Measurements from ENCODE around the gene ELK4.

The ELK4 gene

GRCh38 chr1:205613854-205614412 lies 17.9 kb downstream of the ELK4 start:
- in situ Hi-C loops (cut with MboI; ENCODE audit: low pct_unique_long_range_greater_than_20kb, low sequenced_read_pairs, unreplicated experiment), result no loop called here
- no peak for DNase-seq (ENCODE audit: low spot score)
- no peak for TF ChIP-seq CTCF (IDR thresholded peaks at IDR 0.05; ENCODE audit: extremely low read depth, insufficient read depth, missing control alignments)

GRCh38 chr1:205612556-205612955 lies 19.3 kb downstream of the ELK4 start:
- no peak for TF ChIP-seq CTCF (IDR thresholded peaks at IDR 0.05; ENCODE audit: extremely low read depth, insufficient read depth, missing control alignments)
- in situ Hi-C loops (cut with MboI; ENCODE audit: low pct_unique_long_range_greater_than_20kb, low sequenced_read_pairs, unreplicated experiment), result no loop called here
- no peak for DNase-seq (ENCODE audit: low spot score)

GRCh38 chr1:205612104-205612503 lies 19.7 kb downstream of the ELK4 start:
- TF ChIP-seq CTCF (IDR thresholded peaks at IDR 0.05; ENCODE audit: extremely low read depth, insufficient read depth, missing control alignments), result no peak
- DNase-seq (ENCODE audit: low spot score), result no peak

GRCh38 chr1:205610901-205611466 lies 20.8 kb downstream of the ELK4 start:
- DNase-seq (ENCODE audit: low spot score), result no peak
- in situ Hi-C loops (cut with MboI; ENCODE audit: low pct_unique_long_range_greater_than_20kb, low sequenced_read_pairs, unreplicated experiment), result no loop called here
- no peak for TF ChIP-seq CTCF (IDR thresholded peaks at IDR 0.05; ENCODE audit: extremely low read depth, insufficient read depth, missing control alignments)

More at GRCh38 chr1:205612104-205612503, 19.7 kb downstream of the ELK4 start:
- in situ Hi-C loops (cut with MboI; ENCODE audit: low pct_unique_long_range_greater_than_20kb, low sequenced_read_pairs, unreplicated experiment), result no loop called here

DNA sequence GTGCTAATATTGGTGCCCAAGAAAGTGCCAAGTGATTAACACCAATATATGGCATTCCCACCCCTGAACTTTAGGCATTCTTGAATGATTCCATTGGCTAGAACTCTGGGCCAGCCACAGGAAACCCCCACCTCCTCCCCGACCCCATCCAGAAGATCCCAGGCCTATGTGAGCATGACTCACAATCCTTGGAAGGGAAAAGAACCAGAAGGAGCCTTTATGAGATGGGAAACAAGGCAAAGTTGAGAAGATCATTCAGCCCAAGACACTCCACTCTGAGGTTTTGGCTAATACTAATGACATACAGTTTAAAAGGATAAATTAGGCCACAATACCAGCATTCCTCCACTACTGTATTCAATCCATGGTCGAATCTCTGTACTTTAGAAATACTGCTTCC lies 21.8 kb downstream of the ELK4 start:
- in situ Hi-C loops (cut with MboI; ENCODE audit: low pct_unique_long_range_greater_than_20kb, low sequenced_read_pairs, unreplicated experiment), result no loop called here
- DNase-seq (ENCODE audit: low spot score), result no peak

GRCh38 chr1:205604825-205605505 lies 26.8 kb downstream of the ELK4 start:
- in situ Hi-C loops (cut with MboI; ENCODE audit: low pct_unique_long_range_greater_than_20kb, low sequenced_read_pairs, unreplicated experiment), result no loop called here
- no peak for DNase-seq (ENCODE audit: low spot score)
- TF ChIP-seq CTCF (IDR thresholded peaks at IDR 0.05; ENCODE audit: extremely low read depth, insufficient read depth, missing control alignments), result no peak

More for the DNA sequence above, 21.8 kb downstream of the ELK4 start:
- TF ChIP-seq CTCF (IDR thresholded peaks at IDR 0.05; ENCODE audit: extremely low read depth, insufficient read depth, missing control alignments), result no peak
